ENCODE data around the gene ACTR6.
A peak's percentile ranks its signal among the peaks of the same experiment; 100 is the strongest.
"Not testable (repeated sequence)": the region's sequence is repeated elsewhere in the genome, so short reads cannot be mapped to it uniquely, and the experiment has no call there.

Gene ACTR6

DNA sequence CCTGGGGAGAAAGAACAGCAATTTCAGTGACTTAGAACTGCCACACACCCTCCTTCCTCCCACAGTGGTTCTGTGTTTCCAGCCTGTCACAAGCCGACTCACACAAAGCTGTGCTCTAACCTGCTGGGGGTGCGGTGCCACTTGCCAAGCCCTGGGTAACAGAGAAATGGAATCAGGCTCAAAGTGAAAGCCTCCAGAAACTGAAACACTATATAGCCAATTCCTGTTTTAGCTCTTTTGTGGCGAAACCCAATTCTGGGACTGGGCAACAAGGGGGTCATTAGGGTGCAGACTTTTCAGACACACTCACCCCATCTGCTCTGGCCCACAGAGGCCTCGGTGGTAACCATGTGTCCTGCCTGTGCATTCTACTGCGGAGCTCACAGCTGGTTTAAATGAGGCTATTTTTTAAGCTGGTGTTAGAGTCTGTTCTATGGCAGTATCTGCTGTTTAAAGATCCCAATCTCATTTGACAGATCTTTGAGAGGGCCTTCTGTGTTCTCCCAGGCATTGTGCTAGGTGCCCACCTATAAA, 15.2 kb upstream of the ACTR6 start:
- no peak for DNase-seq (ENCODE audit: low read depth)

DNA sequence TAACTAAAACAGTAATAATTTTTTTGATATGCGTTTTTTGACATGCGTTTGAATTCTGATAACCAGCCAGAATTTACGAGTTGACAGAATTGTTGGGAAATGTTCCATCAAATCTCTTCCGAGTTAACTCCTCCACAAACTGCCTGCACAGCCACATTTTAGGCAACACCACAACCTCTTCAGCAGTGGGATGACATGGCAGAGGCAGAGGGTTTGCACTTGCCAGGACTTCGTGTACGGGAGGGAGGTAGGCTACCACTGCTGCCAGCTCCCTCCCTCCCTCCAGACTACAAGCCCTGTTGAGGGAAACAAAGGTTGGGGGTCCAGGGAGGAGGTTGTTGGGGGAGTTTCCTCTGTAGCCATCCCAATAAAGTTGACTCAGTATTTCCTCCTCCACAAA, 14.5 kb upstream of the ACTR6 start:
- DNase-seq (ENCODE audit: low read depth) = no peak

DNA sequence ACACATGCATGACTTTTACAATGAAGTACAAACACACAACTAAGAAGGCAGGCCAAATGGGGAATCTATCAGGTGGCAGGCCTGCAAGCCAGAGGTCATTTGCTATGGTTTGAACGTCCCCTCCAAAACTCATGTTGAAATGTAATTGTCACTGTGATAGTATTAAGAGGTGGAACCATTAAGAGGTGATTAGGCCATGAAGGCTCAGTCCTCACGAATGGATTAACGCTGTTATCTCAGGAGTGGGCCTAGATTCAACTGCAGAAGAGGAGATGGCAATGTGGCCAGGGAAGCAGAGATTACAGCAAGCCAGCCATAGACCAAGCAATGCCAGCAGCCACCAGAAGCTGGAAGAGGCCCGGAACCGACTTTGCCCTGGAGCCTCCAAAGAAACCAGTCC, 13.5 kb upstream of the ACTR6 start:
- DNase-seq (ENCODE audit: low read depth) = no peak

GRCh38 chr12:100187857-100188519, 12.6 kb upstream of the ACTR6 start:
- no peak for DNase-seq (ENCODE audit: low read depth)

DNA sequence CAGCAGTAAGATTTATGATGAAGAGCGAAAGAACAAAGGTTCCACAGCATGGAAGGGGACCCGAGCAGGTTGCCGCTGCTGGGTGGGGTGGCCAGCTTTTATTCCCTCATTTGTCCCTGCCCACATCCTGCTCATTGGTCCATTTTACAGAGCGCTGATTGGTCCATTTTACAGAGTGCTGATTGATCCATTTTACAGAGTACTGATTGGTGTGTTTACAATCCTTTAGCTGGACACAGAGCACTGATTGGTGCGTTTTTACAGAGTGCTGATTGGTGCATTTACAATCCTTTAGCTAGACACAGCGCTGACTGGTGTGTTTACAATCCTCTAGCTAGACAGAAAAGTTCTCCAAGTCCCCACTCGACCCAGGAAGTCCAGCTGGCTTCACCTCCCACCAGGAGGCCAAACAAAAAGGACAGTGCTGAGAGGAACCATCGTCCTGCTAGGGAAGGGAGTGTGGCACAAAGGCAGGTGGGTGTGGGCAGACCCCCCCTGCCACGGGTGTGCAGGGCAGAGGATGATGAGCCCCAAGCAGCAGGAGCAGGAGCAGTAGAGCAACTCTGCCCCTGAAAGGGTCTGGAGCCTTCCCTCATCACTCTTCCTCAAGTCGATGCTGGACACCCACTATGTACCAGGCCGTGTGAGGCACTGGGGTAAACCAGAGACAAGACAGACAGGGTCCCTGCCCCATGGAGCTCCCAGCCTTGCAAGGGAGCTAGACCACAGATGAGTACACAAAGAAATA, 11.6 kb upstream of the ACTR6 start:
- DNase-seq (ENCODE audit: low read depth) = not testable (repeated sequence)

- DNase-seq (ENCODE audit: low read depth) = no peak
These were observed 10.8 kb upstream of the ACTR6 start for GRCh38 chr12:100189636-100190394.

- no peak for DNase-seq (ENCODE audit: low read depth)
These were observed 7.5 kb upstream of the ACTR6 start for GRCh38 chr12:100193085-100193484.

DNA sequence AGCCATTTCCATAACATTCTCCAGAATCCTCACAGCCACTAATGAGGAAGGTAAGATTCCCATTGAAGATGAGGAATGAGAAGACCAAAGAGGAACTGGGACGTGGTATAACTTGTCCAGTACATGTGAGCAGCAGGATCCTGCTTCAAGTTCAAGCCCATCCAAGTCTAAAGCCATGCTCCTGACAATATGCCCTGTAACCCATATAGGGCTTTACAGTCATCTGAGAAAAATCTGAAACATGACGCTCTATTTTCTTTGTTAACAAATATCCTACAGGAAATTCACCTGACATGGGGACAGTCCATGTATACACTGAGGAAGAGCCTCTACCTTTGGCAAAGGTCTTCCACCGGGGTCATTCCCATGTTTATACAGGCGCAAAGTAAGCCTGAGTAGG, 3.1 kb upstream of the ACTR6 start:
- DNase-seq (ENCODE audit: low read depth) = no peak

GRCh38 chr12:100199023-100199346, 1.6 kb upstream of the ACTR6 start:
- no peak for DNase-seq (ENCODE audit: low read depth)

GRCh38 chr12:100199347-100200149, 1.1 kb upstream of the ACTR6 start:
- peak; percentile 53 for DNase-seq (ENCODE audit: low read depth)

GRCh38 chr12:100201604-100202423, 1.2 kb downstream of the ACTR6 start:
- no peak for DNase-seq (ENCODE audit: low read depth)

DNA sequence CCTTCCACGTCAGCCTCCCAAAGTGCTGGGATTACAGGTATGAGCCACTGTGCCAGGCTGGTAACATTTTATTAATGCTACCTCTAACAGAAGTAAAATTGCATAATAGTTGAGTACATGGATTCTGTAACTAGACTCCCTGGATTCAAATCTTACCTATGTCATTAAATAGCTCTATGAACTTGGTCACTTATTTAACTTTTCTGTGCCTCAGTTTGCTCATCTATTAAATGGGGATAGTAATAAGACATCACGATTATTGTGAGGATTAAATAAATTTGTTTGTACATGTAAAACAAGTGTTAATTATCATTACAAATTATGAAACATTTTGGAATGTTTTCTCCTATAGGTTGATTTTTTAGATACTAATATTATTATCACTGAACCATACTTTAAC, 6.7 kb downstream of the ACTR6 start:
- DNase-seq (ENCODE audit: low read depth) = no peak

- DNase-seq (ENCODE audit: low read depth) = no peak
These were observed 8.2 kb downstream of the ACTR6 start for GRCh38 chr12:100208834-100209233.

DNA sequence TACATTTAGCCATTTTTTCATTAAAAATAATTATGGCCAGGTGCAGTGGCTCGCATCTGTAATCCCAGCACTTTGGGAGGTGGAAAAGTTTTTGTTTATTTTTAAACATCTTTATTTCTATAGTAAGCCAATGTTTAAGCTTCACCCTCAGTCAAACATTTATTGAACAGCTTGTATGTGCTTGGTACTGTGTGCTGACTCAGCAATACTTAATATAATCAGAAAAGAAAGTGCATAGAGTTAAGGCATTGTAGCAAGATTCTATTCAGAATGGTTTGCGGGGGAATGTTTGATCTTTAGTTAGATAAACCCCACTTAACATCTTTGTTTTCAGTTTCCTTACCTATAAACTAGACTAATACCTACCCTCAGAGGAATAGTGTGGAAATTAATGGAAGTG, 11.1 kb downstream of the ACTR6 start:
- DNase-seq (ENCODE audit: low read depth) = no peak

- no peak for DNase-seq (ENCODE audit: low read depth)
These were observed 12.6 kb downstream of the ACTR6 start for GRCh38 chr12:100213016-100213891.

DNA sequence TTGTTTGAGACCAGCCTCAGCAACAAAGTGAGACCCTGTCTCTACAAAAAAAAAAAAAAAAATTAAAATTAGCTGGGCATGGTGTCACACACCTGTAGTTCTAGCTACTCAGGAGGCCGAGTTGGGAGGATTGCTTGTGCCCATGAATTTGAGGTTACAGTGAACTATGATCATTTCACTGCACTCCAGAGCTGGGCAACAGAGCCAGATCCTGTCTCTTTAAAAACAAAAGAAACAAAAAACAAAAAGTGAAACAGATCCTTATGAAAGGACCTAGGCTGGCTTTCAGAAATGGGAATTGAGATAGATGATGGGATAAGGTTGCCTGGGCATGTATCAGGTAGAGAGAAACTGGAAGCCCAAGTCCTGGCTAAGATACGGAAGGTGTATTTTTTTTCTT, 13.9 kb downstream of the ACTR6 start:
- no peak for DNase-seq (ENCODE audit: low read depth)

GRCh38 chr12:100215209-100215608, 14.6 kb downstream of the ACTR6 start:
- DNase-seq (ENCODE audit: low read depth) = no peak

GRCh38 chr12:100216337-100216736, 15.7 kb downstream of the ACTR6 start:
- DNase-seq (ENCODE audit: low read depth) = no peak

DNA sequence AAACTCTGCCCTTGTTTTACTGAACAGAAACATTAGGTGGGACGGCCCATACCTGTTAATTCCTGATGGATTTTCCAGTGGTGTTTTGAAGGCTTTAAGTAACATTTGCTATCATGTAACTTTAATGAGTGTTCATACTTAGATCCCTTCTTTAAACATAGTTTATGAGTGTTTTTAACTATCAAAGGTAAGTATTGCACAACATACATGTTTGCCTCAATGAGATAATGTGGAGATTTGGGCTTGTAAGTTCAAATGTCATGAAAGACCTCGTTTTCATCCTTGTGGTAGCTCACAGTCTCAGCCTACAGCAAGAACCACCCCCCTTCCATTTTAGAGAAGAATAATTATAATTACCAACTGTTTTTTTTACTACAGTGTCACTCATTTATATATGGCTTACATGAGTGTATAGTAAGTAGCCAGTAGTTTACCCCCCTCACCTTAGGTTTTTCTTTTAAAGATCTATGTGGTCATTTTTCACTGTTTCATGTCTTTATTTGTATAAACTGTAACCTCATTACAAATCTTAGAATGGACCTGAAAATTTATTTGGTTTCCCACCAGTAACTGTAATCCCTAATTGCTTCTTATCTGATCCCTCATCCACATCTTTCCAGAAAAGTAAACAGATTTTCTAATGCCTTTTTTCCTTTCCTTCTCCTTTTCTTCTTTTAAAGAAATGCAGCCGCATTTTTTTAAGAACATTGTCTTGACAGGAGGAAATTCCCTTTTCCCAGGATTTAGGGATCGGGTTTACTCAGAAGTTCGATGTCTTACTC, 18.9 kb downstream of the ACTR6 start:
- no peak for DNase-seq (ENCODE audit: low read depth)

All from stimulated activated CD8-positive, alpha-beta memory T cell treated with anti-CD3 and anti-CD28 coated beads, Interleukin-12 subunit alpha, Interleukin-12 subunit beta, amount 100 ng/mL, for 1 hour (primary cell).